Astrocyte of the cerebellum (primary cell): Measurements from ENCODE around the gene TTC36.

Experiments
- DNase-seq: peaks from one replicate; pipeline ENCODE4 v3.0.0-alpha.2; 2011; ENCODE audit warnings: low read depth
- H3K4me3 ChIP-seq: 2 replicates; pipeline ENCODE4 v1.5.1; 2011; ENCODE audit warnings: mild to moderate bottlenecking, low read depth, low read length, moderate library complexity
- CTCF ChIP-seq: IDR thresholded peaks from 2 replicates; pipeline ENCODE4 v1.5.1; 2012; ENCODE audit warnings: low read length, low read depth, moderate library complexity, mild to moderate bottlenecking; ENCODE audit errors: missing control alignments
- in situ Hi-C: cut with HindIII; loops from 2 replicates; pipeline ENCODE4 v1.10.0; 2017; ENCODE audit warnings: low sequenced_read_pairs

TTC36 gene

DNA sequence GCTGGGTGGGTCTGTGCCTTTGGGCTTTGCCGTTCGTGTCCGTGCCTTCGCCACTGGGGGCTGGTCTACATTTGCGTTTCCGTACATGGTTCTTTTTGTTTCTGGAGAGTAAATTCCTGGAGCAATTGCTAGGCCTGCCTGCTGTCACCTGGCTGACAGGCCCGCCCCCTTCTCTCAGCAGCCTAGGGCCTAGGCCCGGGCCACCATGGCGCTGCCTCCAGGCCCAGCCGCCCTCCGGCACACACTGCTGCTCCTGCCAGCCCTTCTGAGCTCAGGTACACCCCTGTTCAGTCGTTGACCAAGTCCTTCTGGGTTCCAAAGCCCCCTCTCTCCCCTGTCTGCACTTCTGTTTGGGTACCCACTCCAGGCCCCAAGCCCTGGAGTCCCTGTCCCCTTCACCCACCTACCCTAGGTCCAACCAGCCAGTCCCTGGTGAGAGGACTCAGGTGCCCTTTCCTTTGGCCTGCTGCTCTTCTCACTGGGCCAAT is 4.4 kb downstream of the TTC36 start:
- no peak for TF ChIP-seq CTCF

GRCh38 chr11:118532091-118532490 is 4.8 kb downstream of the TTC36 start:
- in situ Hi-C loops, result no loop called here

More for the DNA sequence above, 4.4 kb downstream of the TTC36 start:
- no peak for DNase-seq
- H3K4me3 ChIP-seq, result peak overlapping the region; percentile 80
- in situ Hi-C loops, result no loop called here

GRCh38 chr11:118532852-118533768 is 5.8 kb downstream of the TTC36 start:
- DNase-seq, result no peak
- in situ Hi-C loops, result no loop called here
- no peak overlapping the region for H3K4me3 ChIP-seq

More at GRCh38 chr11:118532091-118532490, 4.8 kb downstream of the TTC36 start:
- H3K4me3 ChIP-seq, result peak overlapping the region; percentile 80
- no peak for DNase-seq
- no peak for TF ChIP-seq CTCF

GRCh38 chr11:118533769-118534729 is 6.8 kb downstream of the TTC36 start:
- no peak for TF ChIP-seq CTCF
- in situ Hi-C loops, result no loop called here
- DNase-seq, result no peak
- H3K4me3 ChIP-seq, result no peak overlapping the region

More at GRCh38 chr11:118532852-118533768, 5.8 kb downstream of the TTC36 start:
- no peak for TF ChIP-seq CTCF

- in situ Hi-C loops, result no loop called here
- TF ChIP-seq CTCF, result no peak
- no peak for DNase-seq
These were observed 8.0 kb downstream of the TTC36 start for GRCh38 chr11:118535261-118535660.

DNA sequence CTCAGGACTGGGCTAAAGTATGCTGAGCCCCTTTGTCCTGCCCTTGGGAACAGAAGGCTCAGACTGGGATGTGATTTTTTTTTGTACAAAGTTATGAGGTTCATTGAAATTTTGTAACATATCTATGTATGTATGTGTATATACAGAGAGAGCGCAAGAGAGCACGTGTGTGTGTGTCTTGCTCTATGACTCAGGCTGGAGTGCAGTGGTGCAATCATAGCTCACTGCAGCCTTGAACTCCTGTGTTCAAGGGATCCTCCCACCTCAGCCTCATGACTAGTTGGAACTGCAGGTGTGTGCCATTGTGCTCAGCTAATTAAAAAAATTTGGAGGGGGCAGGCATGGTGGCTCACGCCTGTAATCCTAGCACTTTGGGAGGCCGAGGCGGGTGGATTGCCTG is 9.5 kb downstream of the TTC36 start:
- DNase-seq, result no peak
- in situ Hi-C loops, result no loop called here
- TF ChIP-seq CTCF, result no peak

More at GRCh38 chr11:118535261-118535660, 8.0 kb downstream of the TTC36 start:
- no peak overlapping the region for H3K4me3 ChIP-seq

More for the DNA sequence above, 9.5 kb downstream of the TTC36 start:
- H3K4me3 ChIP-seq, result no peak overlapping the region
